Measurements from ENCODE around the gene WASF2.

The WASF2 gene

GRCh38 chr1:27531959-27532685, 42.2 kb upstream of the WASF2 start:
- TF ChIP-seq CTCF (conservative IDR thresholded peaks at IDR 0.05; ENCODE audit: low read length) = no peak
- no peak overlapping the region for H3K4me3 ChIP-seq (ENCODE audit: low read length)
- no peak for DNase-seq (ENCODE audit: low read depth)

DNA sequence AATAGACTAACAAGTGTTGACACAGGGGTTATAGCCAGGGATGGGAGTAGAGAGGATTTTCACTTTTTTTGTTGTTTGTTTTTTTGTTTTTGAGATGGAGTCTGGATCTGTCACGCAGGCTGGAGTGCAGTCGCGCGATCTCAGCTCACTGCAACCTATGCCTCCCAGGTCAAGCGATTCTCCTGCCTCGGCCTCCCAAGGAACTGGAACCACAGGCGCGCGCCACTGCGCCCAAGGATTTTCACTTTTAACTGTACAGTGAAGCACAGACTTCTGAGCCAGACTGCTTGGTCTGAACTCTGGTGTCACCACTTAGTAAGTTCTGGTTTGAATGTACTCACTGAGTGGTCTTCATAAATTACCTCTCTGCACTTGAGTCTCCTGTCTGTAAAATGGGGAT, 40.2 kb upstream of the WASF2 start:
- no peak for TF ChIP-seq CTCF (conservative IDR thresholded peaks at IDR 0.05; ENCODE audit: low read length)
- H3K4me3 ChIP-seq (ENCODE audit: low read length) = no peak overlapping the region

GRCh38 chr1:27529704-27530018, 39.7 kb upstream of the WASF2 start:
- no peak for DNase-seq (ENCODE audit: low read depth)
- TF ChIP-seq CTCF (conservative IDR thresholded peaks at IDR 0.05; ENCODE audit: low read length) = no peak
- H3K4me3 ChIP-seq (ENCODE audit: low read length) = no peak overlapping the region

More for the DNA sequence above, 40.2 kb upstream of the WASF2 start:
- no peak for DNase-seq (ENCODE audit: low read depth)

DNA sequence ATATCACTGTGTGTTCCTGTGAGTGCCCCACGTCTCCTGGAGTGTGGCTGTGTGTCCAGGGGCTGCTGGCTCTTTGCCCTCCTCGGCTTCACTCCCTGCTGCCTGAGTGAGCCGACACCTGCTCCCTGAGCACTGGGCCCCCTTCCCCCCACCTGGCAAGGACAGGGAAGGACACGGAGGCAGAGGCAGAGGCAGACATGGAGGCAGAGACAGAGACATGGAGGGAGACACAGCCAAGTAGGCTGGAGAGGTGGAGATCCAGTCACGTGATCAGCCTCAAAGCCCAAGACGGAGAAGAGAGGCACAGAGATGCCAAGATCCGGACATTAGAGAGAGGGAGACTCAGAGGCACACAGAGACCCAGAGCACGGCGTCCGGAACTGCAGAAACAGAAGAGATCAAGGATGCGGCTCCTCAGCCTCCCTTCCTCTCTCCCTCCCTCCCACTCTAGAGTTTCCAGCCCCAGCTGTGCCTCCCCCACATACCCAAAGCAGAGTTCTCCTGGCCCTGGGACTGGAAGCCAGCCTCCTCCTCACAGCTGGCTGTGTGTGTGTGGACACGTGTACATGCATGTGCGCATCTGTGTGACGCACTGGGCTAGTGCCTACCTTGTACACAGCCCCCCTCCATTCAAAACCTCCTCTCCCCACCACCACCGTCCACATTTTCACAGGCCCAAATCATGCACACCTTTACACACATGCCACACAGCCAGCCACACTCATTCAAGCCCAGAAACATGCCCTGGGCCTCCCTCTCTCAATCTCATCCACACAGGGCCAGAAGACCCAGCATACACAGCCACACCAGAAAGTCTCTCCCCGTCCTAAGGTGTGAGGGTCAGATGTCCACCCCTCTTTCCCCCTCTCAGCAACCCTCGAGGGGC, 39.1 kb upstream of the WASF2 start:
- TF ChIP-seq CTCF (conservative IDR thresholded peaks at IDR 0.05; ENCODE audit: low read length) = no peak
- peak overlapping the region; percentile 9; the same call in 1 of the 2 replicates for H3K4me3 ChIP-seq (ENCODE audit: low read length)
- peak; percentile 78 for DNase-seq (ENCODE audit: low read depth)

- DNase-seq (ENCODE audit: low read depth) = no peak
- H3K4me3 ChIP-seq (ENCODE audit: low read length) = no peak overlapping the region
- no peak for TF ChIP-seq CTCF (conservative IDR thresholded peaks at IDR 0.05; ENCODE audit: low read length)
Measured at GRCh38 chr1:27527890-27528817, 38.2 kb upstream of the WASF2 start.

DNA sequence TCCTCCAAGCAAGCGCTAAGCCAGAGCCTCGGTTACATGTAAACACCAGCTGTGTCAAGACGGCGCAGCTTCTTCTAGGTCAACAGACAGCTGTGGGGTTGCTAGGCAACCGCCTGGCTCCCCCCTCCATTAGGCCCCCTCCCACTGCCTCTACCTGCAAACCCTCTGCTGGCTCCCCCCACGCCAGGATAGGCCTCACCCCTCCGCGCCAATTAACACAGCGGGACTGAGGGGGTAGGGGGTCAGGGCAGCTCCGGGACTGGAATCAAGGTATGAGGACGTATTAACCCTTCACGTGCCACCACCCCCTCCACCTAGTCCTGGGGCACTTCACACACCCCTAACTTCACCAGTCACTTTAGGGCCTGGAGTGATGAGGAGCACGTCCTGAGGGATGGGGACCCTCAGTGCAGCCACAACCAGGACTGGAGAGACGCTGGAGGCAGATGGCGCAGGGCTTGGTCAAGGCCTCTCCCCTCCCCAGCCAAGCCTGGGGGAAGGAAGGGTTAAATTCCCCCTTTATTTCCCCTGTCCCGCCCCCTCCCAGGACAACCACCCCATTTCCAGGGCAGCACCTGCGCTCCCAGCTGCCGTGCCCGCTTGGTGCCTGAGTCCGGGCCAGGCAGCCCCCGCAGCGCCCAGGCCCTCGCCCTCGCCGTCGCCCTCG, 37.4 kb upstream of the WASF2 start:
- no peak for TF ChIP-seq CTCF (conservative IDR thresholded peaks at IDR 0.05; ENCODE audit: low read length)
- peak; percentile 57 for DNase-seq (ENCODE audit: low read depth)
- H3K4me3 ChIP-seq (ENCODE audit: low read length) = no peak overlapping the region
